Measurements from ENCODE around the gene ADM2. TPM values are rescaled to one million over a fixed set of nuclear protein-coding genes. Genes with fewer than 3 reads are reported as not detected.

ADM2 gene
- polyA plus RNA-seq, 1 of the 3 experiments (the other 2 are of a cell fraction), result 0.61 TPM

- H3K9me3 ChIP-seq, result no peaks in the 10 kb centered on the region
- no peak overlapping the region for H3K9ac ChIP-seq
- no peak overlapping the region for H2AFZ ChIP-seq (ENCODE audit: low read depth)
- H3K4me2 ChIP-seq, result no peak overlapping the region
- WGBS (ENCODE audit: low lambda C conversion rate), result 95% methylated on average over 4 of the region's 18 CpGs
- H4K20me1 ChIP-seq (ENCODE audit: insufficient read depth), result no peaks in the 10 kb centered on the region
- CTCF ChIA-PET, result interaction anchor here (1.3 to 2.1 kb wide), 2 partner anchors 10 to 11 kb away, joined by 4 to 7 read pairs; no protein-coding TSS in a partner anchor
- no peak overlapping the region for H3K27ac ChIP-seq (ENCODE audit: low read depth in 2 of 2, low read length in 1 of 2)
- H3F3A ChIP-seq (replicated peaks; ENCODE audit: insufficient read depth), result peaks cover 12% of the 10 kb centered on the region
- no peaks in the 10 kb centered on the region for H3K9me2 ChIP-seq
- H3K4me3 ChIP-seq (ENCODE audit: low read depth in 2 of 2, low read length in 1 of 2), result no peak overlapping the region
- peaks cover 23 to 46% of the 10 kb centered on the region in 2 experiments for H3K36me3 ChIP-seq (replicated peaks in 1 of 2; ENCODE audit: control insufficient read depth in 1 of 2, insufficient read depth in 2 of 2, low read length in 1 of 2)
- H3K27me3 ChIP-seq (ENCODE audit: insufficient read depth), result no peaks in the 10 kb centered on the region
- DNase-seq, result no peak
- no peaks in the 10 kb centered on the region for H3K4me1 ChIP-seq (ENCODE audit: control insufficient read depth in 1 of 2, insufficient read depth in 2 of 2, low read depth in 1 of 2, low read length in 1 of 2)
- TF ChIP-seq POLR2AphosphoS5 (IDR thresholded peaks at IDR 0.05; ENCODE audit: low read depth, low read length) (no peak), YY1 (IDR thresholded peaks at IDR 0.05; ENCODE audit: low read depth) (no peak), NRF1 (IDR thresholded peaks at IDR 0.05; ENCODE audit: low read depth, low read length) (no peak), ELF1 (IDR thresholded peaks at IDR 0.05) (no peak)
- peaks cover 2% of the 10 kb centered on the region; the same call in 1 of the 2 replicates for H3K79me2 ChIP-seq (ENCODE audit: insufficient read depth)
- POLR2A ChIA-PET, result no interaction called here
Observed at GRCh38 chr22:50455201-50455600, 26.1 kb upstream of the ADM2 start.

GRCh38 chr22:50456026-50456425 lies 25.3 kb upstream of the ADM2 start:
- Histone ChIP-seq H3K4me1 (ENCODE audit: control insufficient read depth in 1 of 2, insufficient read depth in 2 of 2, low read depth in 1 of 2, low read length in 1 of 2) (no peaks in the 10 kb centered on the region), H3K36me3 (replicated peaks in 1 of 2; ENCODE audit: control insufficient read depth in 1 of 2, insufficient read depth in 2 of 2, low read length in 1 of 2) (peaks cover 17 to 50% of the 10 kb centered on the region in 2 experiments), H3K9ac (no peak overlapping the region), H3K27me3 (ENCODE audit: insufficient read depth) (no peaks in the 10 kb centered on the region), H2AFZ (ENCODE audit: low read depth) (no peak overlapping the region), H3K27ac (ENCODE audit: low read depth in 2 of 2, low read length in 1 of 2) (no peak overlapping the region), H3K9me3 (no peaks in the 10 kb centered on the region), H3K4me2 (no peak overlapping the region), H3K9me2 (no peaks in the 10 kb centered on the region), H3K79me2 (ENCODE audit: insufficient read depth) (no peaks in the 10 kb centered on the region; the same call in 1 of the 2 replicates), H3K4me3 (ENCODE audit: low read depth in 2 of 2, low read length in 1 of 2) (no peak overlapping the region), H3F3A (replicated peaks; ENCODE audit: insufficient read depth) (peaks cover 9% of the 10 kb centered on the region), H4K20me1 (ENCODE audit: insufficient read depth) (no peaks in the 10 kb centered on the region)
- ChIA-PET POLR2A (no interaction called here), CTCF (interaction anchor here (1.1 to 2.6 kb wide), 5 partner anchors 11 to 164 kb away, joined by 3 to 8 read pairs (median 7); no protein-coding TSS in a partner anchor)
- WGBS (ENCODE audit: low lambda C conversion rate), result 85% methylated on average over 5 of the region's 11 CpGs
- TF ChIP-seq IRF3 (IDR thresholded peaks at IDR 0.05; ENCODE audit: low read depth, low read length) (no peak), POLR2AphosphoS5 (IDR thresholded peaks at IDR 0.05; ENCODE audit: low read depth, low read length) (no peak), ZBTB33 (IDR thresholded peaks at IDR 0.05; ENCODE audit: borderline replicate concordance, low read depth) (no peak), YY1 (IDR thresholded peaks at IDR 0.05; ENCODE audit: low read depth) (no peak), GATA2 (CRISPR knock-in tag; IDR thresholded peaks at IDR 0.05) (no peak), RAD21 (IDR thresholded peaks at IDR 0.05; ENCODE audit: low read length) (no peak), REST (IDR thresholded peaks at IDR 0.05; ENCODE audit: low read depth, low read length) (no peak), GABPA (IDR thresholded peaks at IDR 0.05; ENCODE audit: low read depth) (no peak), RCOR1 (IDR thresholded peaks at IDR 0.05; ENCODE audit: low read length) (no peak), TCF12 (IDR thresholded peaks at IDR 0.05) (no peak), RFX5 (IDR thresholded peaks at IDR 0.05; ENCODE audit: low read length) (no peak), TEAD4 (IDR thresholded peaks at IDR 0.05; ENCODE audit: borderline replicate concordance, insufficient read depth) (no peak), SIN3A (IDR thresholded peaks at IDR 0.05; ENCODE audit: borderline replicate concordance, low read depth, low read length) (no peak), MEF2A (IDR thresholded peaks at IDR 0.05; ENCODE audit: borderline replicate concordance, low read depth) (no peak), EP300 (IDR thresholded peaks at IDR 0.05; ENCODE audit: borderline replicate concordance in 1 of 2, low read depth in 1 of 2, low read length in 1 of 2) (no peak), CTCF (IDR thresholded peaks at IDR 0.05) (no peak), MXI1 (IDR thresholded peaks at IDR 0.05; ENCODE audit: low read depth, low read length) (no peak)
- no peak for DNase-seq

All from SK-N-SH (cell line).